Activated CD4-positive, alpha-beta T cell treated with anti-CD3 and anti-CD28 coated beads, Interleukin-2, Interleukin-6, amounts not matched to agents 100 ng/mL and 50 ng/mL, durations not matched to agents 16 hours and 8 hours (primary cell): ENCODE data around the gene TTC28.
"Not testable (repeated sequence)": the region's sequence is repeated elsewhere in the genome, so short reads cannot be mapped to it uniquely, and the experiment has no call there.

Experiments used
- DNase-seq: peaks from one replicate; pipeline ENCODE4 v3.0.0-alpha.2; 2020

TTC28 gene

GRCh38 chr22:28674121-28674563, 5.5 kb downstream of the TTC28 start:
- peak; percentile 70 for DNase-seq

DNA sequence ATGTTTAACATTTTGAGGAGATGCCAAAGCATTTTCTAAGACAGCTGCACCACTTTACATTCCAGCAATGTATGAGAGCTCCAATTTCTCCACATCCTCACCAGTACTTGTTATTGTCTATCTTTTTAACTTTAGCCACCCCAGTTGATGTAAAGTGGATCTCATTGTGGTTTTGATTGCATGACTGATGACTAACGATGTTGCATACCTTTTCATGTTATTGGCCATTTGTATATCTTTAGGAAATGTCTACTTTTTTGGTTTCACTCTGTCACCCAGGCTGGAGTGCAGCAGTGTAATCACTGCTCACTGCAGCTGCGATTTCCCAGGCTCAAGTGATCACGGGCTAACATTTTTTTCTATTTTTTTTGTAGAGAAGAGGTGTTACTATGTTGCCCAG, 8.9 kb downstream of the TTC28 start:
- no peak for DNase-seq

DNA sequence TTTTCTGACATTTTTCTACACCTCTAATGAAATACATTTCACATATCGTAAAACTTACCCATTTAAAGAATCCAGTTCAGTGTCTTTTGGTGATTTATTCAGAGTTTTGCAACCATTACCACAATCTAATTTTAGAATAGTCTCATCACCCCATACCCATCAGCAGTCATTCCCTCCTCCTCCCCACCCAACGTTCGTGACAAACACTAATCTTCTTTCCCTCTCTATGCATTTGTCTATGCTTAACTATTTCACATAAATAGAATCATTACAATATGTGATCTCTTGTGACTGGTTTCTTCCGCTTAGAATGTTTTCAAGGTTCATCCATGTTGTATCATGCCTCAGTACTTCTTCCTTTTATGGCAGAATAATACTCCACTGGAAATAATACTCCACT, 9.5 kb downstream of the TTC28 start:
- DNase-seq = no peak

GRCh38 chr22:28669387-28669786, 10.3 kb downstream of the TTC28 start:
- DNase-seq = no peak

DNA sequence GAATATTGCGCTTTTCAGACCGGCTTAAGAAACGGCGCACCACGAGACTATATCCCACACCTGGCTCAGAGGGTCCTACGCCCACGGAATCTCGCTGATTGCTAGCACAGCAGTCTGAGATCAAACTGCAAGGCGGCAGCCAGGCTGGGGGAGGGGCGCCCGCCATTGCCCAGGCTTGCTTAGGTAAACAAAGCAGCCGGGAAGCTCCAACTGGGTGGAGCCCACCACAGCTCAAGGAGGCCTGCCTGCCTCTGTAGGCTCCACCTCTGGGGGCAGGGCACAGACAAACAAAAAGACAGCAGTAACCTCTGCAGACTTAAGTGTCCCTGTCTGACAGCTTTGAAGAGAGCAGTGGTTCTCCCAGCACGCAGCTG, 16.1 kb downstream of the TTC28 start:
- not testable (repeated sequence) for DNase-seq

DNA sequence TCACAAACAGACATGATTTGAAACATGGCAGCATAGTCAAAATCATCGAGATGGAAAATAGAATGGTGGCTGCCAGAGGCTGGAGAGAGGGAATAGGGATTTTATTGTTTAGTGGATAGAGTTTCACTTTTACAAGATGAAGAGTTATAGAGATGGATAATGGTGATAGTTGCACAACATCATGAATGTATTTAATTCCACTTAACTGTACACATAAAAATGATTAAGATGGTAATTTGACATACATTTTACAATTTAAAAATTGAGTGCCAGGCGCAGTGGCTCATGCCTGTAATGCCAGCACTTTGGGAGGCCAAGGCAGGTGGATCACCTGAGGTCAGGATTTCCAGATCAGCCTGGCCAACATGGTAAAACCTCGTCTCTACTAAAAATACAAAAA, 21.2 kb downstream of the TTC28 start:
- no peak for DNase-seq

DNA sequence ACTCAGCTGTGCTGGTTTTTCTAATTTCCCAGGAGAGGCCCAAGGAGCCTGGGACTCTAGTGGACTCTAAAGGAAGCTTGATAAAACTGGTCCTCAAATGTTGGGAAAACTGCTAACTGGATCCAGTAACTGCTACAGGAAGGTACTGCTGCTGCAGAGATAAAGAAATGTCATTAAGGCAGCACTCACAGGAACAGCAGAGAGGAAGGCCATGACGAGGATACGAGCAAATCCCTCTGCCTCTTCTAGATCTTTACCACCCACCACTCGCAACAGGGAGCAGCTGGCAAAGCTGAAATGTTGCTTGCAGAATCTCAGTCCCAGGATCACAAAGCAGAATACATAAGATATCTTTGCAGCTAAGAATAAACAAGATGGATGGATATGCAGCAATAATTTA, 23.5 kb downstream of the TTC28 start:
- DNase-seq = no peak

DNA sequence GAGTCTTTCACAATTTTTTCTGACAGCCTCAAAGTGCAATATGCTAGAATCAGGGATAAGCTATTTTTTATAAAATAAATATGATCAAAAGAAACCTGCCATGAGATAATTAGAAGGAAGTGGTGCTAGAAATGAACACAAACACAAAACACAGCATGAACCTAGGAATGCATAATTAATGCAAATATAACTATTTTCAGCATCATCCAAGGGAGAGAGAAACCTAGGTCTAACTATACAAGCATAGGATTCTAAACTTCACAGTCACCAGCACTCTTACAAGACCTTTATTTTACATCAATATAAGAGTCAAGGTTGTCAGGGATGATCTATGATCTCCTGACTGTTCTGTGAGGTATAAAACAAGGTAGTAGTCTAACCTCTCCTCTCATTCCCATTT, 29.2 kb downstream of the TTC28 start:
- no peak for DNase-seq

DNA sequence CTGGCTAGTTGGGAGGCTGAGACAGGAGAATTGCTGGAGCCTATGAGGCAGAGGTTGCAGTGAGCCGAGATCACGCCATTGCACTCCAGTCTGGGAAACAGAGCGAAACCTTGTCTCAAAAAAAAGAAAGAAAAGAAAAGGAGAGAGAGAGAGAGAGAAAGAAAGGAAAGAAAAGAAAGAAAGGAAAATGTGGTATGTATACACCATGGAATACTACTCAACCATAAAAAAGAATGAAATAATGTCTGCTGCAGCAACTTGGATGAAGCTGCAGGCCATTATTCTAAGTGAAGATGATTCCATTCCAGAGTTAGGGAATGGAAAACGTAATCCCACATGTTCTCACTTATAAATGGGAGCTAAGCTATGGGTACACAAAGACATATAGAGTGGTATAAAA, 30.8 kb downstream of the TTC28 start:
- no peak for DNase-seq

- no peak for DNase-seq
Measured at GRCh38 chr22:28647216-28647615, 32.4 kb downstream of the TTC28 start.

- no peak for DNase-seq
Measured at GRCh38 chr22:28639321-28639720, 40.3 kb downstream of the TTC28 start.

DNA sequence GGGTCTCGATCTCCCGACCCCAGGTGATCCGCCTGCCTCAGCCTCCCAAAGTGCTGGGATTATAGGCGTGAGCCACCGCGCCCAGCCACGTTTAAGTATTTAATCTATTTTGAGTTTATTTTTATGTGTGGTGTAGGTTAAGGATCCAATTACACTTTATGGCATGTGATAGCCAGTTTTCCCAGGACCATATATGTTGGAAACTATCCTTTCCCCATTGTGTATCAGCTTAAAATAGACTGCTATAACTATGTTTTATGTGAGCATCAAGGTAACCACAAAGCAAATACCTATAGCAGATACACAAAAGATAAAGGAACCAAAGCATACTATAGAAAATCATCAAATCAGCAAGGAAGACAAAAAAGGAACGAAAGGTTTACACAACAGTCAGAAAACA, 42.4 kb downstream of the TTC28 start:
- DNase-seq = no peak

DNA sequence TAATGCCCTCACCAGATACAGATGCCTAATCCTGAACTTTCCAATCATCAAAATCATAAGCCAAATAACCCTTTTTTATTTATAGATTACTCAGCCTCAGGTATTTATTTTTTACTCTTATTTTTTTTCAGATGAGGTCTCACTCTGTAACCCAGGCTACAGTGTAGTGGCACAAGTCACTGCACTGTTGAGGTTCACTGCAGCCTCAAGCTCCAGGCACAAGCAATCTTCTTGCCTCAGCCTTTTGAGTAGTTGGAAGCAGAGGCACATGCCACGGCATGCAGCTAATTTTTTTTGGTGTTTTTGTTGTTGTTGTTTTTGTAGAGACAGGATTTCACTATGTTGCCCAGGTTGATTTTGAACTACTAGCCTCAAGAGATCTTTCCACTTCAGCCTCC, 49.5 kb downstream of the TTC28 start:
- no peak for DNase-seq

DNA sequence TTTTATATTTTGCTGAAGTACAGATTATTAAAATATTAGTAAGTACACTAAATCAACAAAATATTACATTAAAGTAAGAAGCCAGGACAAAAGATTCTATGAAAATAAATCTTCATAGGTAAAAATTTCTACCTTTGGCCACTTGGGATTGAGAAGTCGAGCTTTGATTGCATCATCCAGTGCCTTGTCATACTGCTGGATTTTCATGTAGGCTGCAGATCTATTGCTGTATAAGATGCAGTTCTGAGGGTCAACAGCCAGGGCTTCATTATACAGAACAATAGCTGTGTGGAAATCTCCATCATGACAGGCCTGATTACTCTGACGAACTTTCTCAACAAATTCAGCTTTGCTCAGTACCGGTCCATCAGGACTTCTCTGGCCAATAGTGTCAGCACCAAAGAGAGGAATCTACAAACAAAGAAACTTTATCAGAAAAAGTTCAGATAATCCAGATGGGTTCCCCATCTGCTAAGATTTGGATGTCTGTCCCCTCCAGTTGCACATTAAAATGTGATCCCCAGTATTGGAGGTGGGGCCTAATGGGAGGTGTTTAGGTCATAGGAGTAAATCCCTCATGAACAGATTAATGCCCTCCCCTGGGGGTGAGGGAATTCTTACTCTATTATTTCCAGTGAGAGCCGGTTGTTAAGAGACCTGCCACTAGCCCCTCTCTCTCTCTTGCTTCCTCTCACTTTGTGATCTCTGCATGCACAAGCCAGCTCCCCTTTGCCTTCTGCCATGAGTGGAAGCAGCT, 50.0 kb downstream of the TTC28 start:
- DNase-seq = no peak

GRCh38 chr22:28628766-28629165, 50.9 kb downstream of the TTC28 start:
- no peak for DNase-seq

DNA sequence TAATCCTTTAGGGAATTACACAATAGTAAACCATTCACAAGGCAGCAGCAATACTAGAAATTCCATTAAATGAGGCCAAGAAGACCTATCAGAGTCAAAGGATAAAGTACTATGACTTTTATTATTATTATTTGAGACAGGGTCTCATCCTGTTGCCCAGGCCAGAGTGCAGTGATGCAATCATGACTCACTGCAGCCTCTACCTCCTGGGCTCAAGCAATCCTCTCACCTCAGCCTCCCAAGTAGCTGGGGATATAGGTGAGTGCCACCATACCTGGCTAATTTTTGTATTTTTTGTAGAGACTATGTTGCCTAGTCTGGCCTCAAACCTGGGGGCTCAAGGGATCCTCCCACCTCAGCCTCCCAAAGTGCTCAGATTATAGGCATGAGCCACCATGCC, 51.8 kb downstream of the TTC28 start:
- DNase-seq = no peak

GRCh38 chr22:28620244-28620922, 59.3 kb downstream of the TTC28 start:
- no peak for DNase-seq

- DNase-seq = no peak
Measured at GRCh38 chr22:28619236-28619635, 60.4 kb downstream of the TTC28 start.

DNA sequence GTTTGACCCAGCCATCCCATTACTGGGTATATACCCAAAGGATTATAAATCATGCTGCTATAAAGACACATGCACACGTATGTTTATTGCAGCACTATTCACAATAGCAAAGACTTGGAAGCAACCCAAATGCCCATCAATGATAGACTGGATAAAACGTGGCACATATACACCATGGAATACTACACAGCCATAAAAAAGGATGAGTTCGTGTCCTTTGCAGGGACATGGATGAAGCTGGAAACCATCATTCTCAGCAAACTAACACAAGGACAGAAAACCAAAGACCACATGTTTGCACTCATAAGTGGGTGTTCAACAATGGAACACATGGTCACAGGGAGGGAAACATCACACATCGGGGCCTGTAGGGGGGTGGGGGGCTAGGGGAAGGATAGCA, 64.2 kb downstream of the TTC28 start:
- not testable (repeated sequence) for DNase-seq

GRCh38 chr22:28609921-28610320, 69.7 kb downstream of the TTC28 start:
- DNase-seq = no peak

DNA sequence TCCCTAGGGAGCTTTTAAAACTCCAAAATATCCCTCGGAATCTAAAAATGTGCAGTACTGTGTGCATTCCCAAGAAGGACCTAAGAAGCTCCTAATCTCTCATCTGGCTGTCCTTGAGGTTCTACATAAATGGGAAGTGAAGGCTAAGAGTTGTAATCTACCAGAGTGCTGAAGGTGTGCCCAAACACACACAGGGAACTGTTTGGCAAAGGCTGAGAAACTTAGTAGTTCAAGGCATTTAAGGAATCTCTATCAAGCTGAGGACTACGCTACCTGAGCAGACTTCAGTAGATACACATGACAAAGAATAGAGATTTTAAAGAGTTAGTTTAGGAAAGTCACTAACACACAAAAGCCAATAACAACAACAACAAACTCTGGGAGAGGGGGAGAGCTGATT, 71.1 kb downstream of the TTC28 start:
- no peak for DNase-seq

DNA sequence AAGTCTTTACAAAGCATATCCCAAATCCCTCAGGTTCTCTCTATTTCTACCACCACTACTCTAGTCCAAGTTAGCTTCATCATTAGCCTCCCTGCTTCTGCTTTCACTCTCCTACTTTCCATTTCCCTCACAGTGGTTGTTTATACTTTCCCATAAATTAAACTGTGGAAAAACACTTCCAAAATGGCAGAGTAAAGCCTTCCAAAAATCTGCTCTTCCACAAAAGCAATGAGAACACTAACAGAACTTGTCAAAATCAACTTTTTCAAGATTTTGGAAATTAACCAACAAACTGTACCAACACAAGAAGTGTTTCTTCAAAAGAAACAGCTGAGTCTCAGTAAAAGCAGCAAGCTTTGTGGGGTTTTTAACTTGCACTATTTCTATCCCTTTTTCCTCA, 71.8 kb downstream of the TTC28 start:
- no peak for DNase-seq

DNA sequence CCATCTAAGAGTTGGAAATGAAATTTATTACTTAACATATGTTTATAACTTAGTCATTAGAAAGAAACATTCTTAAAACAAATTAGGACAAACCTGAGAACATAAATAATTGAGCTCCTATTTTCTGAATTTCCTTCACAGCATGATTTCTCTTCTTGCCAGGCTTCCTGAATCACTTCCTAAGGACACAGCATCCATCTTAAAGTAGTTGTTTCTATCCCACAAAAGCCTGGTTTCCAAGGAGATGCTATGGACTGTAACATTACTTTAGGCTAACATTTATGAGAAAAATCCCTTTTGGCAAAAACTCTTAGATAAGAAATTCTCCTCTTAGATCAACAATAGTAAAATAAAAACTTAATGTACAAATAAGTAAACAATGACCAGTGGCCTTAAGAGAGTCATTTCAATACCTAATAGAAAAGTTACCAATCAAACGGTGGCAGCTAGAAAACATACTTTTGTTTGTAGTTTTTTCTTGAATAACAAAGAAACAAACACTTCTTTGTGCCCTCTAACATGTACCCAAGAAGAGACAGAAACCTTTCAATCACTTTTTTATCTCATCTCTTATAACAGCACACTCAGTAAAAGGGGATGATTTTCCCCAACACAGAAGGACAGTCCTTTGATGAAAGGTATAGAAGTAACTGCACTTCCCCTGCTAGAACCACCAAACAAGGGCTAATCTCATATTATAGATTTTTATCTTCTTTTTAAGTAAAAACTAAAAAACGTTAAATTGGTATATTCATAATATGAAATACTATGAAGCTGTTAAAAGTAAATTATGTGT, 74.5 kb downstream of the TTC28 start:
- no peak for DNase-seq

DNA sequence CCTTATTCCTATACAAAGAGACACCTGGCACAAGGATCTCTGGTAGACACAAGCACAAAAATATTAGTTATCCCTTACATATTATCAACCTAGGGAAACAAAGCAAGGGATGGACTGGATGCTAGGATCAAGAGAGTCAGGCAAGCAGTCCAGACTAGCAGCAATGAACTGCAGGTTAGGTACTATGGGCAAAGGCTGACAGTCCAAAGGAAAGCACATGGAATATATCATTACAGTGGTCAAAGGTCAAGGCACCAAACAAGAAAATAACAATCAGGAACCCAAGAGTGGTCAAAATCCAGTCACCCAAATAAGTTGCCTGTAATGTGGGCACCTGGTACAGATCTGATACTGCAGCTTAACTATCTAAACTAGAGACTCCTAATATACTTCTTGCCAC, 77.7 kb downstream of the TTC28 start:
- no peak for DNase-seq
